UCSD-AML1 (cell line): ENCODE data around the gene LIN7A.
A peak's percentile ranks its signal among the peaks of the same experiment; 100 is the strongest.

ENCODE experiments used
- DNase-seq: peaks from one replicate; lab custom pipeline; 2025; ENCODE audit not compliant: unreplicated experiment; lab: John Stamatoyannopoulos, UW

LIN7A gene

DNA sequence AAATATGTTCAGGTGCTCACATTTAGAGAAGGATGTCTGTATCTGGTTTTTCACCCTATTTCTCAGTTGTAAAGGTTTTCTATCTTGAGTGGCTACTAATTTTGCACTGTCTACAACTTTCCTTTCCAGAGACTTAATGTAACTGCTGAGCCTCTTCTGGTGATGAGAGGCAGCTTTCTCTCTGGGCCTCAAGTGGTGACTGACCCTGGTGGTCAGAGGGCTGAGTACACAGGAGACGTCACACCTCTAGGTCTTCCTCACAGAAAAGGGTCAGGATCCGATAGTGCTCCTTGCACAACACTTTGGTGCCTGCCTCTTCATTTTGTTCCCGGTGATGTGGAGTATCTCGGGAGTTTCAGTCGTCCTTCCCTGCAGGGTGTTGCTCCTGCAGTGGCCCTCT lies 76.8 kb downstream of the LIN7A start:
- peak; percentile 1 for DNase-seq

DNA sequence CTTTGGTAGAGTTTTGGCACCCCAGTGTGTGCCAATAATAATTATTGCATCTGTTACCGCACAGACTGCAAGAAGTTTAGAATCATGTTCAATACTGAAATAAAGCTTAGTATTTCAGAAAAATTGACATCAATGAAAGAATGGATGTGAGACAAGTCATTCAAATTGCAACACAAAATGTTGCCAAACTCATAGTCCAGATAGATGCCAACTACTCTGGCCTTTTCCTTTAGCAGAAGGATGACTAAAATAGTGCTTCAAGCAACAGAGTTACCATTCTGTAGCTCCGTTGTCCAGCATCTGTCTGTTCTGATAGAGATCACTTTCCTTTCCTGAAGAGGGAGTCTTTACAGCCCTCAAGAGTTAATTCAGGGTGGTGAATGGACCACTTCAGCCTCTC lies 77.5 kb downstream of the LIN7A start:
- DNase-seq, result no peak

DNA sequence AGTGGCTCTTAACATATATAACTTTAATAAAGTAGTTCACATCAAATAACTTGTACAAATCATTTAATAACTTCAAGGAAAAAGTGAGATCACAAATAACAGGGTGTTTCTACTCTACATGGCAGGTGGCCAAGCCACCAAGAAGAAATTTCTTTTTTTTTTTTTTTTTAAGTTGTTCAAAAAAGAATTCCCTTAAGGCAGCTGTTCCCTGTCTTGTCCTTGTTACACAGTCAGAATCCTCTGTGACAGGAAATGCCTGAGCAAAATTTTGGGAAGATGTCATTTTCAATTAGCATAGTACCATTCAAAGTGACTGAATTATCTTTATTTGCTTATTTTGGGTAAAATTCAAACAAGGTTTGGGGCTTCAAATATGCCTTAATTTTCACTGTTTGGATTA lies 79.4 kb downstream of the LIN7A start:
- DNase-seq, result no peak

DNA sequence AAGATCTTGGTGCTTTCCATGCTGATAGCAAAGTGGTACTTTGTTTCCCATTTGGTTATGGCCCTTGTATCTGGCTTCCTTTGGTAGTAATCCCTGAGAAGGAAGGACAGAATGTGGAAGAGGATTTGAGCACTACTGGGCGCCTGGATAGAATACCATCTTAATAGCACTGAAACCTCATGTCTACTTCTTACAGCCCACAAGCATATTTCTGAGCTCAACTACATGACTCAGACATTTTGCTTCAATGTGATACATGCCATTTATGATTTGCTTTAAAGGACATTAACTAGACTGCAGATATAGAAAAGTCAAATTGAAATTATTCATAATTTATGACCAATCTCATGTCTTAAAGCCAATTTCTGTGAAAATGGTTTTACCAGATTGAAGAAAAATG lies 80.4 kb downstream of the LIN7A start:
- DNase-seq, result no peak

DNA sequence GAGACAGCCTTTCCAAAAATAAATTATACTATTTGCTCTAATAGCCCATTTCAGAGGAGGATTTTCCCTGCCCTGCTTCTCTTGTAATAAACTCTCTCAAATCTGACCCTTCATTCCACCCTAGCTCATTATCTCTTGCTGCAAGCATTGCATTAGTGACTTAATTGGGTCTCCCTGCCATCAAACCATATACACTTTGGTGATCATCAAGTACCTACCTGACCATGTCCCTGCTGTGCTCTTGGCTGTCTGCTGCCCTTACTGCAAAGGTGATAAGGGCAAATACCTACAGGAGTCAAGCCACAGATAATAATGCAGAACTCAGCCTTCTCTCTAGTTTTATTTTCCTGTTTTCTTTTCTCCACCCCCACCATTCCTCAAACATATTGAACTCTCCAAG lies 88.4 kb downstream of the LIN7A start:
- DNase-seq, result no peak

DNA sequence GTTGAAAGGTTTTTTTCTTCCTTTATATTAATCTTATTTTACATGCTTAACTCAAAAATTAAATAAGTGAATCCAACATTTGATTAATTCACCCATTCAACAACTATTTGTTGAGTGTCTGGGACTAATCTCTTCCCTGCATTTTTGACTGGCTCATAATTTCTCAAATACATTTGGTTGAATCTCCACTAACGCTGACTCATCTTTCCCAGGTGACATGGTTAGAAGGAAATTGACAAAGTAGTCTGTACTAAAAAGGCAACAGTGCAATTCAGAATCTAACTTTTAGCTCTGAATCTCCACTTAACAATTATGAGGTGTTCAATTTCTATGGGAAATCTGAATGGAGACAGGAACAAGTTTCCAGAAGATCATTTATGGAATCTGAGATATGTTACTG lies 88.9 kb downstream of the LIN7A start:
- DNase-seq, result no peak

DNA sequence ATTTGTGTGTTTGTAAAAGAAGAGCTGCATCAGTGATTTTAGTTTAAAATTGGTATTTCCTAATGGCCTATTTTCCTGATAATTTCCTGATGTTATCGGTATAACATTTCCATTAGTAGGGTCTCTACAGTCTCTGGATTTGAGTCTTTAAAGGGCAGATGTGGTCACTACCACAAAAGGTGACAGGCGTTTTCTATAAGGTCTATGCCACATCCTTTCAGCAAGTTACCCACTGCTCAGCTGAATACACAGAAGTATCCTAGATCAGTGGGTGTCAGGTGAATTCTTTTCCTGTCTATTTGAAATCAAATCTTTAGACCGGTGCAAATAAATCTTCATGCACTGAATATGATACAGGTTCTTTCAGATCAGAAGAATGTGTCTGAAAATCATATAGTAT lies 90.2 kb downstream of the LIN7A start:
- DNase-seq, result no peak

DNA sequence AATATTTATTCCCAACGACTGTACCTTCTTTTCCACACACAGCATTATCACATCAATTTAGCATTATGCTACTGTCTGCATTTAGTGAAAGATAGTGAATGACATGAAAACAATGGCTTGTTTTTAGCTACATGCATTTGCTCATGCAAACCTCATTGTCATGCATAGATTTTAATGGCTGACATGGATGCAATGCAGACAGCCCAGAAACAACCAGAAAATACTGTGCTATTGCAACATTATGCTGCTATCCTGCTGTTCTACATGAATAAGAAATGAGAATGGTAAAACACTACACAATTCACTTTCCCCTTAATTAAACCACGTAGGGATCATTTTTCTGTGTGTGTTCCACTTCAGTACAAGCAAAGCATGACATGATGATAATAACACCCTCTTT lies 90.8 kb downstream of the LIN7A start:
- no peak for DNase-seq

DNA sequence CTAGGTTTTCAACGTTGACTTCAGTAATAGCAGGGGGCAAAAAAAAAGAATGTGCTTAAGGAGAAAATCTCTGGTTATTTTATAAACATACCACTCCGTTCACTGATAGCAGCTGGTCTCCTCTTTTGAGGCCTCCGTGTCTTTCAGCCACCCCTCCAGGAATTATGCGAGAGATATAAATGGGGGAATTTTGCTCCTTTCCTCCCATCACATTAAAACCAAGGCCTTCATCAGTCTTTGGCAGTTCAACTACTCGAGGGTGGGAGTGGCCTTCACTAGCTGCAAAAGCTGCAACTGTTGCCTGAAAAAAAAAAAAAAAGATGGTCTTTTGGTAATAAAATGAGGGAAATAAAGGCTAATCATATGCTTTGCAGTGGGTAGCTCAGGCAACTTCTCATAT lies 92.1 kb downstream of the LIN7A start:
- DNase-seq, result no peak

DNA sequence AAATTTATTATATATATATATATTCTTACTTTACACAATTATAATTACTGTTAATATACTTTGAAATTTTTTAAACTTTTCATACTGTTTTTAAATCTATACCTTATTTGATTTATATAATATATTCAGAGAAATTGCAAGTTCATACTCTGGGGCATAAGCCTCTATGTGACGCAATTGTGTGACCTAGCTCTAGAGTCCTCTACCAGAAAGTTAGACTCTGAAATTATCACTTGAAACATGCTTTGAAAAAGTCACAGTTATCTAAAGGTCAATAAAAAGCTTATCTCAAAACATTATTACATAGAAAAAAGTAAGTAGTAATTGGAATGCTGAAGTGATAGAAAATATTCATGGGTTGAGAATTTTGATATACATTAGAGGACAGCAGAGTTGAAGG lies 93.8 kb downstream of the LIN7A start:
- no peak for DNase-seq

DNA sequence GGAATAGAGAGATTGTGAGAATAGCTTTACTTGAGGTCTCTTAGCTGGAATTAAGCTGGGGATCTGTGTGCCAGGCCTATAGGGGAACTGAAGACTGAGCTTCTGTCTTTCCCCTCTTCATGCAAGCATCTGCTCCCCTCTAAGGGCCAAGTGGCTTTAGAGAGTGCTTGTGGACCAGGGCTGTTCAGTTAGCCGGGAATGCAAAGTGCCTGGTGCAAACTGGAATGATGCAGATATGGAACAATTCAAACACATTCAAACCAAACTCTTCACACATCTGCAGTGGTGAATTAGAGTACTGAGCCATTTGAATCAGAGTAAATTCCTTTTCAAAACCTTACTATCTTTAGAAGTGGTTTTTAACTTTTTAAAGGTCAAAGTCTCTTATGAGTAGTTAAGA lies 99.0 kb downstream of the LIN7A start:
- DNase-seq, result peak; percentile 4

DNA sequence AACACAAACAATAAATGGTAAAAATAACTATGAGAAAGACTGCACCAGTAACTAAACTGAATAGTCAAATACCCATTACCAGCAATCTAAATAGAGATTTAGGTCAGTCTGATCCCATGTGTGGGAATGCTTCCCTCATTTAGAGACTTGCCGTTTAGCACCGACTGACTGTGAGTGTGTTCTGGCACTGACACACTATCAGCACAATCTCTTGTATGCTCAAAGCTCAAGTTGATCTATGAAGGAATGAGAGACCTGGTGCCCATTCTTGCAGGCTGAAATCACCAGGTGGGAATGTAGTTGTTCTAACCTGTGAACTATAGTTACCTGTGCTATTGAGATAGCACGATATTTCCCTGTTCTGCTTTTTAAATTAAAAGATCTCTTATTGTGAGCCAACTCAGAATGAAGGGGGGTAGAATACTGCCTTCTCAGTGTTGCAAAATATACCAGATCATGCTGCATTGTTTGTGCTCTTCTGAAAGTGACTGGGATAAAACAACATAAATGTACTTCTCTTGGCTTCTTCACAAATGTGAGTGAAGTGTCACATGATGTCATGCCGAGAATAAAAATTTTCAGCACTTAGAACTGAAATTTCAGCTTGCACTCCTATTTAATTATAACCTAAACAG lies 99.6 kb downstream of the LIN7A start:
- DNase-seq, result no peak

DNA sequence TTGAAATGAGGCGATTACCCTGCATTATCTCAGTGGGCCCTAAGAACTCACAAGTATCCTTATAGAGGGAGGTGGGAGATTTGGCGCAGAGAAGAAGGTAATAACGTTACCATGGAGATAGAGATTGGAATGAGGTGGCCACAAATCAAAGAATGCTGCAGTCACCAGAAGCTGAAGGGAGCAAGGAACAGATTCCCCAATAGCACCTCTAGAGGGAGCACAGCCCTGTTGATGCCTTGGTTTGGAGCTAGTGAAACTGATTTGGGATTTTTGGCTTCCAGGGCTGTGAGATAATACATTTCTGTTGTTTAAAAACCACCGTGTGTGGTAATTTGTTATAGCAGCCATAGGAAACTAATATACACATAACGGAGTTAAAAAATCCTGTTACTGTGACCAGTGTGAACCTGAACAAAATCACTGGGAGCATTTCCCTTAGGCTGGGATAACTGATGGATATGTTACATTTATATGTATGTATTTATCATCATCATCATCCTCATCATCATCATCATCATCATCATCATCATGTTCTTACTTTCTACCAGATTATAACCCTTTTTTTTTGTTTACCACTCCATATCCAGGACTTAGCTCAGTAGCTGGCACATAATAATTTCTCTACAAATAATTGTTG lies 100.3 kb downstream of the LIN7A start:
- peak; percentile 1 for DNase-seq

DNA sequence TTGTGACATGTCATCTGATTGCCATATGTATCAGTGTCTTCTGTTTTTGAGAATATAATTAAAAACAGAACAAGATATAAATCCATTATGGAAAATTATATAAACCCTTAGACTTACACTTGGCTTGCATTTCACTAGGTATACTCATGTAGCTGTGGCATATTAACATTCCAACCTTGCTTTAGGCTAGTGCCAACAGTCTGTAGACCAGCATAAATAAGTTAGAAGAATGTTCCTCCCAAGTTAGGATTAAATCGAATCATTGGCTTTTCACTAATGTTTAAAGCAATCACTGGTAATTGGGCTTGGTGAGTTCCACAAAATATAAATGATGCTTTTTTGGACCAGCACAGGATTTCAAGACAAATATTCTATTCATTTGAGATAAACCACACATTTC lies 103.0 kb downstream of the LIN7A start:
- no peak for DNase-seq

DNA sequence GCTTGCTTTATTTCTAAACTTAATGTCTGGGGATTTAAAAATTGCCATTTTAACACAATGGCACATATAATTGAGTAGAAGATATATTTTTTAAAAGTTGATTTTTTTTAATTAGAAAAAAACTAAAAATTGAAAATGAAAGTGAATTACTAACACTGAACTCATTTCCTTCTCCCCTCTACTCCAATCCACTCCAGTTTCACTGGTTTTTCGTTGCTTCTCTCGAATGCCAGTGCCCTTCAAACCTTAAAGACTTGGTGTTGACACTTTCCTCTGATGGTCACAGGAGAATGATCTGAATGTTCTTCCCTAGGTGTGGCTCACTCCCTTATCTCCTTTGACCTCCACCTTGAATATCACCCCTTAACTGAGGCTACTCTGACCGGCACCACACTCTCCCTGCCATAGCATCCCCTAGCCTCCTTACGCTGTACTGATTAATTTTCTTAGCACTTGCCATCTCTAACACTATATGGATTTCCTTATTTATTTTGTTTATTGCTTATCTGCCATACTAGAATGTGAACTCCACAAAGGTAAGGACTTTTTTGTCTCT lies 107.1 kb downstream of the LIN7A start:
- DNase-seq, result no peak

DNA sequence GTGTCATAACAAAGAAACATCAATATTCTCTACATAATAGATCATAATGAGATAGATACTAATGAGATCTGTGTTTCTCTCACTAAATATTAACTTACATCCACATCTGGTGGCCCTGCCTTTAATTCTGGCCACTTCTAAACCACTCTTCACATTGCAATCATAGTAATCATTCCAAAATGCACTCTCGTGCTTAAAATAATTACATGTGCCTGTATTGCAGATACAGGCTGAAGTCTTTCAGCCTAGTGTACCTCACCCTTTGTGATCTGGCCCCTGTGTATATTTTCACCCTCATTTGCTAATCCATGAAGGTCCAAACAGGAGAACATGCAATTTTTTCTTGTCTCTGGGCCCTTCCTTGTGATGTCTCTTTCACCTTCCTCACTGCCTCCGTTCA lies 108.0 kb downstream of the LIN7A start:
- no peak for DNase-seq

DNA sequence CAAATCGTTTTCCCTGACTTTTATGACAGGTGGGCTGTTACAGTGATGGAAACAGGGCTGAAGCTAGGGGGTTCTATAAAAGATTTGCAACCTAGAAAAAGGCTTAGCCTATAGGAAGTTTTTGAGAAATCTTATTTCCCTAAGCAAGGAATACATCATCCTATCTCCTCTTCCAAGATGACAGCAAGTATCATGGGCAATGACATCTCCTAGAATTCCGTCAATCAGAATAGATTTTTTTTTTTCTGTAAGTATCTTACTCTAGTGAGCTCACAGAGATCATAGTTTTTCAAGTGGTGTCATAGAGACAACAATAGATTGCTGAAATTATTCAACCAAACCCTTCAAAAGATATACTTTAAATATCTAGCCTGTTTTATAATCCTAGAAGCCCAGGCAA lies 112.2 kb downstream of the LIN7A start:
- DNase-seq, result no peak

DNA sequence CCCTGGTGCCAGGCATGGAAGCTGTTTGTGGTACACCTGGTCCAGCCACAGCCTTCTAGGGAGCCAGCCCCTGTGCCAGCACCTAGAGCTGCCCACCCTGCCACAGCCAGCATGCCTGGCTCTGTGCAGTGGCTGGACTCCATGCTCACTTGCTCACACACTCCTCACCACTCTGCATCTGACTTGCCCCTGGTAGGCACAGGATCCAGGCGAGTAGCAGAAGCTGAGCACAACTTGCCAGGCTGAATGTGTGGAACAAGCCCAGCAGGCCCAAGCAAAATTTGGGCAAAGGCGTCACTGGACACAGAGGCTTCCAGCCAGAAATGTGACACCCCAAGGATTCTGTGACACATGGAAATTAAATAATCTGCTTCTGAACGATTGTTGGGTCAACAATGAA lies 114.3 kb downstream of the LIN7A start:
- no peak for DNase-seq

DNA sequence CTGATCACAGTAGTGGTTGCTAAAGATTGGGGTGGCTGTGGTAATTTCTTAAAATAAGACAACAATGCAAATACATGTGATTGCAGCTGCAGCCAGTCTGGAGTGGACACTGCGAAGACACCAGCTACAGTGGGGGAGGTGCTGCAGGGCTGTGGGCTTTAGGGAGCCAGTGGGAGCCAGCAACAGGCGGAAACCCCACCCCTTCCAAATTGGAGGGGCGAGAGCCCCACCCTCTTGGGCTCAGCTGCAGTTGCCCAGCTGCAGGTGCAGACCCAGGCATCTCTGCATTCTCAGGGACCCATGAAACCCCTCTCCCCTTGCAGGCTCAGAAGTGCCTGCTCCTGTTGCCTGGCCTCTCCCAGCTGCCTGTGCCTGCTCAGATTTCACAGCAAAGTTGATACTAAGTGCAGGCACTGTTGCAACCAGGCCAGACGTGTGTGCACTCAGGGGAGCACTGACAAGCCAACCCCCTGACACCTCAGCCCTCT lies 116.2 kb downstream of the LIN7A start:
- no peak for DNase-seq

DNA sequence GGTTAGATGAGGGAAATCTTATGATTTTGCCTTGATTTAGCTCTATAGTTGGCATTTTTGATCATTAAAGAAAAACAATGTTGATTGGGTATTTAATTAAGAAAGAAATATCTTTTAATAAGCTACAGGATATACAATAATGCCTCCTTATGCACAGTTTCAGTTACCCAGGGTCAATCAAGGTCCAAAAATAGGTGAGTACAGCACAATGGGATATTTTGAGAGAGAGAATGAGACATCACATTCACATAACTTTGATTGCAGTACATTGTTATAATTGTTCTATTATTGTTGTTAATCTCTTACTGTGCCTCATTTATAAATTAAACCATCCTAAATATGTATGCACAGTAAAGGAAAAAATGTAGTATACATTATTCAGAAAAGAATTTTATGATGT lies 118.9 kb downstream of the LIN7A start:
- DNase-seq, result no peak

DNA sequence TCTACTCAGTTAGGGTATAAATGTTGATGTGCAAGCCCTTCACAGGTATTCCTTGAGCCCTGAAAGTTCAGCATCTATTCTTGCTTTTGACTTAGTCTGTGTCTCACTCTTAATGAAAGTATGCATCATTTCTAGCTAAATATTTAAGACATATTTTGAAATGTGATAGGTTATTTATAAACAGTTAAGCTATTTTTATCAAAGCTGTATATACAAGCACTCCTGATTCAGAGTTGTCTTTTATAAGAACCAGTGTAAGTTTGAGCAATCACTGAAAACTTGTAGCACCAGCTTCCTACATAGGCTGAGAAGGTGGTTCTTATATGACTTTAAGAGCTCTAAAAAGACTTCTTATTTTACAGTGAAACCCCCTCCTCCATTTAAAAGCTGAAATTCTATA lies 122.4 kb downstream of the LIN7A start:
- no peak for DNase-seq

DNA sequence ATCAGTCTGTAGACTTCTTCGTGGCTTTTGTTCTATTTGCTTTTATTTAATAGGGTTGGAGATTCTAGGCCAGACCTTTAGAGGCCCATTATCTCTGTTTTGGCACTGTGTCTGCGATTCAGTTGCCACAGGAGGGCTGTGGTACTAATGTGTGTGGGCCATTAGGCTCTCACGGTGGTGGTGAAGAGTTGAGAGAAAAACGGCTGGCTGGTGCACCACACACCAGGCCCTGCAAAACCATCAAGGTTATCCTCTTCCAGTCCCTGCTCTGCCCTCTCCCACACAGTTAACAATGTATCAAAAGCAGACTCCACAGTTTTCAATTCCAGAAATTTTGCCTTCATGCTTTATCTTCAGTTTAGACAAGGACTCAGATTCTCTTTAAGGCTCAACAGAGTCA lies 123.3 kb downstream of the LIN7A start:
- DNase-seq, result no peak

DNA sequence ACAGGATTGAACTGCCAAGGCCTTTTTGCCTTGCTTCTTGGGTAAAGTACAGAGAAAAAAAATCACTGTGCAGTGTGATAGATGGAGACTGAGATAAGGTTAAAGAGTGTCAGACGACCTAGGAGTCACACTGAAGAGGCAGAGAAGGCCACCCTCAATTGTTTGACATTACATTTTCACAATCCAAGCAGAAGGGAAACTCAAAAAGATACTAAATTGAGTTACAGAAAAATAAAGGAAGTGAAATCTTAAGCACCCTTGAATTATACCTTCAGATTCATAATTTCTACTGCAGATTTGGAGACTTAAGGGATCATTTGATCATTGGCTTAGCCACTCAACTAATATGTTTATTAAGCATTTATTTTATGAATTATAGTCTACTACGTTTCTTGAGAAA lies 123.9 kb downstream of the LIN7A start:
- DNase-seq, result no peak
